Stimulated activated naive CD8-positive, alpha-beta T cell treated with anti-CD3 and anti-CD28 coated beads, Interleukin-15, Interleukin-2, amounts not matched to agents 100 U/mL and 50 U/mL, for 24 hours (primary cell): ENCODE results near the gene CDK11A.
A peak's percentile ranks its signal among the peaks of the same experiment; 100 is the strongest.

Source experiments
- ATAC-seq: fragments of 150-1000 bp; cut with Tn5 transposase; one replicate; pipeline ENCODE4 v1.10.0; 2021
- DNase-seq: peaks from one replicate; pipeline ENCODE4 v3.0.0; 2021

Gene CDK11A

DNA sequence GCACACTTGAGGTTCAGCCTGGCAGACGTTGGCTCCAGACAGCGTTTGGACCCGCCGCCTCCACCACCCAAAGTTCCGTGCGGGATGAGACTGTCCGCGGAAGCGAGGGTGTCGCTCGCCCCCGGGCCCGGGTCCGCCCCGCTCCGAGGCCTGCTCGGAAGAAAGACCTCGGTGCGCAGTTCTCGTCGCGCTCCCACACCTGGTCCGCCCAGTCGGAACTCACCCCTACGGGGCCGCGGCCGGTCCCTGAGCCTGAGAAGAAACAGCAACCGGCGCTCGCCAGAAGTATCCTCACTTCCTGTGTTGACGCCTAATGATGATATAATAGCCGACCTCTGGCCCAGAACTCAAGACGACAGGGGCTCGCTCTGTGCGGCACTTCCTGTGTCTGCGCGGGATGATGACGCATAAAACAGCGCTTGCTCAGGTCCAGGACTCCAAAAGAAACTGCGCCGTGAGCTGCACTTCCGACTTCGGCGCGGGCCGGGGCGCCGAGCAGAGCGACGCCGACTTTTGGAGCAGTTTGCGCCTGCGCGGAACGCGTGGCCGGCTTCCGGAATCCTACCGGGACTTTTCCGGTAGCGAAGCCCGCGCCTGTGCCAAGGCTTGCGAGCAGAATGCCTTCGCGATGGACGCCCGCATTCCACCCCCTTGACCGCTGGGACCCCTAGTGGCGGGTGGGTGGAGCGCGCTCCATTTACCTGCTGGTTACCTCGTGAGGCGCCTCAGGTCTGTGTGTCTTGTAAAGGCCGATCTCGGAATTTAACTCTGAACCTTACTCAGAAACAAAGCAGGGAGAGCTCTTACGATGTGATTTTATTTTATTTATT is at the start of gene CDK11A:
Gene CDK11A (minus strand): TSS at position 323 of the 830 bp plus-strand sequence. CDS start 1,539 bp downstream, outside the sequence.
- peak; percentile 92 for DNase-seq
- peak; percentile 94 for ATAC-seq

DNA sequence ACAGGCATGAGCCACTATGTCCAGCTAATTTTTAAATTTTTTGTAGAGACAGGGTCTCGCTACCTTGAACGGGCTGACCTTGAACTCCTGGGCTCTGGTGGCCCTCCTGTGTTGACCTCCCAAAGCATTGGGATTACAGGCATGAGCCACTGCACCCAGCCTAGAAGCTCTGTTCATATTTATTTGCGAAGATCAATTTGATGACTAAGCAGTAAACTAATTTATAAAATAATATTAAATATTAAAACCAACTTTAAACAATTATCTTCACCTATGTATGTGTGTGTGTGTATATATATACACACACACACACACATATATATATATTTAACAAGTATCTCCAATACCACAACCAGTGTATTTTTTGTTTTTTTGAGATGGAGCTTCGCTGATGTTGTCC is 49.7 kb upstream of the CDK11A start:
- ATAC-seq (no peak), DNase-seq (no peak)

DNA sequence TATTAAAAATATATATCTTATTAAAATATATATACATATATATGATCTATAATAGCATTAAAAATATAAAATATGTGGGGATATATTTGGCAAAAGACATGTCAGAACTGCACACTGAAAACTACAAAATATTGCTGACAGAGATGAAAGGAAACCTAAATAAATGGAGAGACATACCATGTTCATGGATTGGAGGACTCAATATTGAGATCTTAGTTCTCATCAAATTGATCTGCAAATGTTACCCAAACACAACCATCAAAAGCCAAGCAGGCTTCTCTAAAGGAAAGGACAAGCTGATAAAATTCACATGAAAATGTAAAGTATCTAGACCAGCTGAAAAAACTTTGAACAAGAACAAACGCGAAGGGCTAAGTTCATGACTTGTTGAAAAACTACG is 46.9 kb upstream of the CDK11A start:
- no peak for DNase-seq
- no peak for ATAC-seq

DNA sequence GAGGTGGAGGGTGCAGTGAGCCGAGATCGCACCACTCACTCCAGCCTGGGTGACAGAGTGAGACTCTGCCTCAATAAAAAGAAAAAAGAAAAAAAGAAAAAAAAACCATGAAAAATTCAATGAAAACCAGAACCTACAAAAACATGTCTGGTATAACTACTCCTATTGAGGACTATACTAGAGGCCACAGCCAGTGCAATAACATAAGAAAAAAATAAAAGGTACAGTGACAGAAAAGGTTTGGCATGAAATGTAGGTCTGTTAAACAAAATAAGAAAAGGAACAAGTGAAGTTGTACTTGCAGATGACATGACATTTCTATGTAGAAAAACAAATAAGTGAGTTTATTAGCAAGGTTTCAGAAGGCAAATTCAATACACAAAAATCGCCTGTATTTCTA is 45.9 kb upstream of the CDK11A start:
- ATAC-seq (no peak), DNase-seq (no peak)

DNA sequence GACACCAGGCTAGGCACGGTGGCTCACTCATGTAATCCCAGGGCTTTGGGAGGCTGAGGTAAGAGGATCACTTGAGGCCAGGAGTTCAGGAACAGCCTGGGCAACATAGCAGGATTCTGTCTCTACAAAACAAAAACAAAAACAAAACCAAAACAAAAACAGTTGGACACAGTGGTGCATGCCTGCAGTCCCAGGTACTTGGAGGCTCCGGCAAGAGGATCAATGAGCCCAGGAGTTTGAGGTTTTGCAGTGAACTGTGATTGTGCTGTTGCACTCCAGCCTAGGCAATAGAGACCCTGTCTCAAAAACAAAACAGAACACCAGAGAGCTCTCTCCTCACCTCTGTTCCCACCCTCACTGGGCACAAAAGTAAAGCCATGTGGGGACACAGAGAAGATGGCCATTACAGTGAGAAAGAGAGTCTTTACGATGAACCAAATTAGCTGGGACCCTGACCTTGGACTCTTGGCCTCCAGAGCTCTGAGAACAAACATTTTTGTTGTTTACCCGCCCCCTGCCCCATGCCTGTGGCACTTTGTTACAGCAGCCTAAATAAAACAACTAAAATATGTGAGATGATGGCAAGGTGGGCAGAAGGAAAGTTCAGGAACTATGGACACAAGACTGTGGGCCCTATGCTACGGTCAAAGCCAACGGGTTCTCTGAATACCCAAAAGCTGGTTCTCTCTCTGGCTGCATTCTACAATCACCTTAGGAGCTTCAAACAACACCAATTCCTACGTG is 44.3 kb upstream of the CDK11A start:
- ATAC-seq = no peak
- DNase-seq = no peak

DNA sequence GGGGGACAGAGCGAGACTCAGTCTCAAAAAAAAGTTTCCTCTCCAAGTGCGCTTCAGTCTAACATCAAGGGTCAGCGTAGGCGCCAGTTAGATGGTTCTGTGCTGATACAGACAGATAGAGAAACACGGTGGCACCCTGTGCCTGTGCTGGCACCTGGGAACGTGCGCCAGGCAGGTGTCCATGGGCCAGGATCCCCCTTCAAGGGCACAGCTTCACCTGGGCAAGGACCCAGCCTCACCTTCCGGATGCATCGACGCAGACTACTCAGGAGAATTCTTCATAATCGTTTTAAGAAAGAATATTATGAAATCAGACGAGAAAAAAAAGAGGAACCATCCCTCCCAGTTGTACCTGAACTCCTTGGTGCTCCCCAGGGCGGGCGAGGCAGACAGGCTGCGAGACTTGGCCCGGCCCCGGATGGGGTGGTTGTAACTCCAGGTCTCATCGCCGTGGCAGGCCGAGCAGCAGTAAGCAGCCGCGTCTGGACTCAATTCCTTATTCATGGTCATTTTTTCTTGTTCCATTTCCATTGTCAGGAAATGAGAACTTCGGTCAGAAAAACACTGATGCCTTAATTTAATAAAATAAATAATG is 40.8 kb upstream of the CDK11A start:
- DNase-seq (no peak), ATAC-seq (no peak)

DNA sequence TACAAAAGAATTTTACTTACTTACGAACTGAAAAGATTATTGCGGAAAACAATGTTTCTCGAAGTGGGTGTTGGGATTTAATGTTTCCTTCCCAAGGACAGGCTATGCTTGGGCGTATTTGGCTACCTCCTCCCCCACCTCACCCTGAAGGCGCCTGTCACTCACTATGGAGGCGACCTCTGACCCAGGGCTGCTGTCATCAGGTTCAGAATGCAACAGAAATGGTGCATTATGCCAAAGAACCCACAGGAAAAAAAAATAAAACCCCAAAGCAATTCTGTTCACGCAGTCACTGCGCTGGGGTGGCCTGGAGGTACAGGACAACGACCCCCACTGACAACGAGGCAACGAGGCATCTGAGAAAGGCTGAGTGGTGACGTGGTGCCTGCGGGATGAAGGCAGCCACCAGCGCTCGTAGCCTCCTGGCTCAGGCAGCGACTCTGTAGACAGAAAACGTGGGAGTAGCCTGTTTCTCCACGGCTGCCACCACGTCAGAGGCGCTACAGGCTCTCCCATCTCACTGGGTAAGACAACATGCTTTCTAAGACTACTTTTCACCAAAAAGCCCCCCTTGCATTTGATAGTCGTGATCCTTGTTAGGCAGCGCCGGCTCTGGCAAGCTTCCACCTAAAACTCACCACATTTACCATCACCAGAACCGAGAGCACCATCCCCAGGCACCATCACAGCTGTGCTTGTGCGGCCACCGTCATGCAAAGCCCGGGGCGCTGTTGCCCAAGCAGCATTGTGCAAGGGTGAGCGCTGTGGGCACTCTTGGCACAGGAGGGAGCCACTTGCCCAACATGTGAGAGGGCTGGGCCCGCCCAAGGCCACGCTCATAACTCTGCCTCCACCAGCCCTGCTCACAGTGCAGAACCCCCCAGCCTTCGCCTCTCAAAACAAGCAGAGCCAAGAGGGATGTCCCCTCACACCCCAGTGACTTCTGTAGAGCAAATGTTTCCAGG is 39.8 kb upstream of the CDK11A start:
- peak; percentile 28 for ATAC-seq
- DNase-seq = no peak

DNA sequence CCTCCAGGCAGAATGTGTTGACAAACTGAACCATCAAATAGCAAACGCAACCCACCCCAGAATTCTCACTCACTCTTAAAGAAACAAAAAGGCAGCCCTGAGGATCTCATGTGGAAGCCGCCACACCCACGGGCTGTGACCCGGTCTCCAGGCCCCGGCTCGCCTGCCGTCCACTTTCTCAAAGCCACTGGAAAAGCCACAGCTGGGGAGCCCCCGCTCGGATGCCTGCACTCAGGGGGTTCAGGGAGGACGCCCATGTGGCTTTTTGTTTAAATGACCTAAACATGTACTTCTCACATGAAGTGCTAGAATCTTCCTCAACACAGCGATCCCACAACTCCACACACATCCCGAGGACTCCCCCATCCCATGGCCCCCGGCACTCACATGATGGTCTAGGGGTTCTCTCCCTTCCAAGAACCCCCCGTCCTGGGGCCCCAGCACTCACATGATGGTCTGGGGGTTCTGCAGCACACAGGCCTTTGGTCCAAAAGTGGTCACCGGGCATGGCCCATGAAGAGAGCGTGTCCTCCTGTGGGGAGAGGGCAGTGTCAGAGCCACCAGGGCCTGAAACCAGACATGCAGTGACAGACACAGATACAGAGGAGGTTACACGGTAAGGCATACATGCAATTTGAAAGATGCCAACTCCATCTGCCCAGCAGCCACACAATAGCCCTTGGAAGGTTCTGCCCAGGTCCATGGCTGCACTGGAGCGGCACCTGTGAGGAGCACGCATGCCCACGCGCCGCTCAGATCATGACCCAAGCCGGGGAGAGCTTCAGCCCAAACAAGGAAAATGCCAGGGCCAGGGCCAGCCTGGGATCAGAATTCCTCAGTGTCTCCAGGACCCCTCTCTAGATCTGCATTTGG is 37.6 kb upstream of the CDK11A start:
- DNase-seq (no peak), ATAC-seq (no peak)

DNA sequence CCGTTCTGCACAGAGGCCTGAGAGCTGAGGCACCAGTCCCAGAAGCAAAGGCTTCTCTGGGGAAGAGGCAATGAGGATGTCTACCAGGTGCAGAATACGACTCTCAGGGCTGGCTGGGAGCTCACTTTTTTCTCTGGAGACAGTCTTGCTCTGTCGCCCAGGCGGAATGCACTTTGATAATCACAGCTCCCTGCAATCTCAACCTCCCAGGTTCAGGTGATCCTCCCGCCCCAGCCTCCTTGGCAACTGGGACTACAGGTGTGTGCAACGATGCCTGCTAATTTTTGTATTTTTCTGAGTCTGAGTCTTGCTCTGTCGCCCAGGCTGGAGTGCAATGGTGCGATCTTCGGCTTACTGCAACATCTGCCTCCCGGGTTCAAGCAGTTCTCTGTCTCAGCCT is 36.6 kb upstream of the CDK11A start:
- DNase-seq (no peak), ATAC-seq (no peak)

DNA sequence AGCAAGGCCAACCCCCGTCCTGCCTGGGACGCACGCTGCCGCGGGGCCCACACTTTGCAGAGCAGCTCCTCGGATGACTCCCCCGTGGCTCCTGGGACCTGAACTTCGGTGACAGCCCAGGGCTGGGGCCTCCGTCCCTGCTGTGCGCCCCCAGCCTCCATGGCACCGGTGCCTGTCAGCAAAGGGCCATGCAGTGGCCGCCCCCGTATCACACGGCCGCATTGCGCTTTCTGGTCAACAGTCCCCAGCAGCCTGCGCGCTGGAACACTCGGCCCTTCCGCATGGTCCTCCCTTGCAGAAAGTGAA is 36.1 kb upstream of the CDK11A start:
- DNase-seq (no peak), ATAC-seq (no peak)

DNA sequence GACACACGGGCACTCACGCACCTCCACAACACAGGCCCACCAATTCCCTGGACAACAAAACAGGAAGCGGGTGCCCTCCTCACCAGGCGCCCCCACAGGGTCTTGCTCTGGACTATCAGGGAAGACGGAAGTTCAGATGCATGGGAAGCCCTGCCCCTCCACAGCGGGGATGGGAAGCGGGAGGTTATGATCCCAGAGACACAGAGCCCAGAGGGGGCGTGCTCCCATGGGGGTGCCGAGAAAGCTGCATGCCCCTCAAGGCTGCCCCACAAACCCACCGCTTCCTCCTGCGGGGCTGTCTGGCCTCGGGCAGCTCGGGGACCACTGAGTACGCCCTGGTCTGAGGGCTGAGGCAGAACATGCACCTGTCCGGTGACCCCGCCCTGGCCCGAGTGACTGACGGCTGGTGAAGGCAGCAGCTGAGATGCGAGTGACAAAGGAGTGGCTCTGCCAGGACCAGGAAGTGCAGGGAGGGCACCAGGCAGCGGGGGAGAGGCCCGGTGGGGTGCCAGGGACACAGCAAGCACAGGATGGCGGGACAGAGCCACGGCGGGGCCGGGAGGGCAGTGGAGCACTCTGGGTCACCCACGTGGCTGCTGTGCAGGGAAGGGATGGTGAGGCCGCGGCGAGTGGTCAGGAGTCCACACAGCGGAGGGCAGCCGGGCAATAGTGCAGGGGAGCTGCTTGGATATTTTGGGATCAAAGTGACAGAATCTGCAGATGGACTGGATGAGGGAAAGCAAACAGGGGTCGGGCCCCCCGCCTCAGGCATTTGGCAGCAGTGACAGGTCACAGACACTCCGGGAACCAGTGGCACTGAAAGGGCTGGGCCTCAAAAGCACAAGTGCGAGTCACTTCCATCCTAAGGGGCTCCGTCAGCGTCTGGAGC is 35.5 kb upstream of the CDK11A start:
- ATAC-seq (no peak), DNase-seq (no peak)

DNA sequence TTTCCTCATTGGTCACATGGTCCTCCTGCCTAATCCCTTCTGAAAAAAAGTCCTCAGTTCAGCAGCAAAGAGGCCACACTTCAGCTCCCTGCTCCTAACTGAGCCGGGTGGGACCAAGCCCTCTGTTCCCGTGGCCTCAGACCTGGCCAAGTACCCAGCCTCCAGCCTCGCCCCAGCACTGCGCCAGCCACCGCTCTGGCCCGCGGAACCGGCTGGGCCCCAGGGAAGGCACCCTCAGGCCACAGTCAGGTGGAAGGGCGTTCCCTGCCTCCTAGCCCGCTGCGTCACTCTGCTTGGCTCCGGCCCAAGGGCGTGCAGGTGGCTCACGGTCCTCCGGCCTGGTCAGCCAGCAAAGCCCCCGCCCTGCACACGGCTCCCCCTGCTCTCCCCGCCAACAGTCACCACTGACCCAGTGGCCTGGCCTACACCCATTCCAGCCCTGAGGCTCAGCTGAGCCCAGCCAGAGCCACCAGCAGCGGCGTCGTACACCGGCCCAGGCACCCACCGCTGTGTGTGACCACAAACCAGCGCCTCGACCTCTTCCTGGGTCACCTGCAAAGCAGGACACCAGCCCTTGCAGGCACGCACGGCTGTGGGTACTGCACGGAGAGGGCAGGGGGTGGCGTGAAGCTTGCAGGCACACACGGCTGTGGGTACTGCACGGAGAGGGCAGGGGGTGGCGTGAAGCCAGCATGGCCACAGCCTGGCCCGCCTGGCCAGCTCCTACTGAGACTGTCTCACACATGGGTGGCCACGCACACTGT is 34.7 kb upstream of the CDK11A start:
- no peak for ATAC-seq
- no peak for DNase-seq

DNA sequence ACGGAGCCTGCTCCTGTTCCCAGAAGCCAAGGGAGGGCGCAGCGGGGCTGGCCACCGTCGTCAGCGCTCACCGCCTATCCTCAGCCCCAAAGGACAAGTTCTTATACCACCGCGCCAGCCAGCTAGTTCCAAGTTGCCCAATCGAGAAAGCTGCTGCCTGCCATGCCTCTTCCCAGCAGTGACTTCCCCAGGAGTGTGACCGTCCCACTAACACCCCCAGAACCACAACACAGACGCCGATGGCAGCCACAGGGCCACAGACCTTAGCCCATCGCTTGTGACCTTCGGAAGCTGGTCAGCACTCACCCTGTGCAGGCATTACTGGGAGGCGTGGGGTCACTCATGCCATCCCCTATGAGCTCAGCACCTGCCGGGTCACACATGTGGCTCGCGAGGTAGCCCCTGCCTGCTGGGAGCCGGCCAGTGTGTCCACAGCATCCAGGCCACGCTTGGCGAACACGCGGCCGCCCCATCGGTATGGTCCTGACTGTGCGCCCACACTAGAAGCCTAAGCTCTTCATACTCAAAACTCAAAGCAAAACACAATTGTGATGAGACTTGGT is 34.0 kb upstream of the CDK11A start:
- ATAC-seq = no peak
- no peak for DNase-seq

DNA sequence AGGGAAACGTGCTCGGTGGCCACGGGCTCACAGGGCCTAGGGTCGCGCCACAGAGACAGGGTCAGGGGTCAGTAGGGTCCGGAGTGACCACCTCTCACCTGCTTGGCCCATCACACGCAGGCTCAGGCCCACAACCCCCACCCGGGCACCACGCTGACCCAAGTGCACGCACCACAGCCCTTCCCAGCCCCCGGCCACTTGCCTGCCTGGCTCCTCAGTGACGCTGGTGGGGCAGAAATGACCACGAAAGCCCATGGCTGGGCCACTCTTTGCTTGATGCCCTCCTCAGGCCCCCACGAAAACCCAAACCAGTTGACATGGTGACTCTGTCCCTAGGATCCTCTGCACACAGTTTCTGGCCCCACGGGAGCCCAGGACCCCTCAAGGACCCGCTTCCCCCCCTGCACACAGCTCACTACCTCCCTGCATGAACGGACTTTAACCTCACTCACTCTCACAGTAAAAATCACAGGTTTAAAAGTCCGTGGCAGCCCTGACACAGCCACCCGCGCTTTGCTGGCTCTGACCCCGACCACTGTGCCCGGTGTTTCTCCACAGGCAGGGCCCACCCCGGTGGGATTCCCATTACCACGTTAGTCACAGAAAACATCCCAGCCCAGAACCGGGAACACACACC is 33.4 kb upstream of the CDK11A start:
- no peak for ATAC-seq
- DNase-seq = no peak

DNA sequence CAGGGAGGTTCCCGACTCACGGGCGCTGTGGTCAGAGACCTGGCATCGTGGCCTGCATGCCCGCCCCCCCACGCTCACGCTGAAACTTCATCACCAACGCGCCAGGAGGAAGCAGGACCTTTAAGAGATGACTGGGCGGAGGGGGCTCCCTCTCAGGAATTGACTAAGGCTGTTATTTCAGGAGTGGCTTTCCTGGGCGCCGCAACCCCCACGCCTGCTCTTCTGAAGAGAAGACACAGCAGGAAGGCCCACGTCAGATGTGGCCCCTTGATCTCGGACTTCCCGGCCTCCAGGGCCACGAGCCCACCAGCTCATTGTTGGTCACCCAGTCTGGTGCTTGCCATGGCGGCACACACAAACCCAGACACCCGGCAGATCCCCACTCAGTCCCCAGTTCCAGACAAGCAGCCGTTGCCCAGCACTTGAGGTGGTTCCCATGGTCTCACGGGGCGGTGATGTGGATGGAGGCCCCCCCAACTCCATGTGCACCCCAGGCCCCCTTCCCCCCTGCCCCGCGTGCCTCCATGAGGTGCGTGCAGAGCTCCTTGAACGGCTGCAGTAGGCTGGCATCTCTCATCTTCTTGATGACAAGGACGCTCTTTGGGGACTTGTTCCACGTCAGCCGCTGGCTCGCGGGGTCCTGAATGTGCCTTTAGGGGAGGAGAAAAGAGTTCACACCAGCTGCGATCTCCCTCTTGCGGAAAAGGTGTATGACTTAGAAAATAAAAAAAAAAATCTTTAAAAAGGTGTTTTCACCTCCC is 32.7 kb upstream of the CDK11A start:
- DNase-seq (no peak), ATAC-seq (no peak)

DNA sequence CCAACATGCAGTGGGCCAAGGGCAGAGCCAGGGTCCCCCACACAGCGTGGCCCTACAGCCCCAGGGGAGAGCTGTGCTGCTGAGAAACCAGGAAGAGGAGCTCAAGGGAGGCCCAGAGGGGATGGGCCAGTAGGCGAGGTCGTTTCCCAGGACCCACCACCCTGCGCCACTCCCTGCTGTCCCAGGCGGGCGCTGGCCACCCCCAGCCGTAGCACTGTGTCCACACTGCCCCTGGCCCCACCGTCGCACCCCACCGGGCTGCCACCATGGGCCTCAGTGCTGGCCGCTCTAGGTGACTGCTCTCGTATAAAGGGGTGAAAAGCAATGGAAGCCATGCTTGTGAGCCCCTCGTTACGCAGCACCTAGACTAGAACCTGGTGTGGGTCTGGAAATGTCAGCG is 31.7 kb upstream of the CDK11A start:
- ATAC-seq (no peak), DNase-seq (no peak)

DNA sequence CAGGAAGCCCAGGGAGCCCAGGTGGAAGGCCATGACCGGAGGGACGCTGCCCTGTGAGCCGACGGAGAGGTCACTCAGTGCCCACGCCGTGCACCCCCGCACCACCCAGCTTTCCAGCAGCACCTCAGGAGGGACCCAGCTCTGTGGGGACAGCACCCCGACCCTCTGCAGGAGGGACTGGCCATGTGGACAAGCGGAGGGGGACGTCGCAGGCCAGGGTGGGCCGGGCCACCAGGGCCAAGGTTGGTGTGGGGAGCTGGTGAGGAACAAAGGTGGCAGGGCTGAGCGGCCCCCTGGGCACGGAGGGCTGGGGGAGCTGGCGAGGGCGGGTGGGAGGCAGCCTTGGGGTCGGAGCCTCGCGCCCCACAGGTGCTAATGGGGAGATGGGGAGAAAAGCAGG is 31.3 kb upstream of the CDK11A start:
- DNase-seq = no peak
- ATAC-seq = no peak
